HT1080 (cell line): ENCODE data around the gene PAFAH2. TPM values are rescaled to one million over a fixed set of nuclear protein-coding genes. Genes with fewer than 3 reads are reported as not detected.
"Not testable (repeated sequence)": the region's sequence is repeated elsewhere in the genome, so short reads cannot be mapped to it uniquely, and the experiment has no call there.

Experiments used
- DNase-seq: peaks from one replicate; pipeline ENCODE4 v3.0.0-alpha.2; 2015; ENCODE audit warnings: low read depth
- total RNA-seq: library from RNA; depleted of rRNA; stranded (reverse); fragments of >200 nt; shearing (Covaris generic); gene quantifications from 2 replicates; pipeline ENCODE4 v1.2.3, GENCODE V29; 2014

PAFAH2 gene
- total RNA-seq, 1 experiment from 2014 or later, result 5.4 TPM

- no peak for DNase-seq
Observed at GRCh38 chr1:25987951-25988350, 9.9 kb downstream of the PAFAH2 start.

DNA sequence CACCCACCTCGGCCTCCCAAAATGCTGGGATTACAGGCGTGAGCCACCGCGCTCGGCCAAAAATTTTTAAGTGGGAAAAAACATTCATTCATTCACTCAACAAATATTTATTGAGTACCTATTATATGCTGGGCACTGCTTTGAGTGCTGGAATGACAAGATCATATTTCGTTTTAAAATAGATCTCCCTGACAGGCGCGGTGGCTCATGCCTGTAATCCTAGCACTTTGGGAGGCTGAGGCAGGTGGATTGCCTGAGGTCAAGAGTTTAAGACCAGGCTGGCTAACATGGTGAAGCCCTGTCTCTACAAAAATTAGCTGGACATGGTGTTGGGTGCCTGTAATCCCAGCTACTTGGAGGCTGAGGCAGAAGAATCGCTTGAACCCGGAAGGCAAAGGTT, 11.1 kb downstream of the PAFAH2 start:
- not testable (repeated sequence) for DNase-seq

- DNase-seq, result no peak
Observed at GRCh38 chr1:25985670-25986069, 12.2 kb downstream of the PAFAH2 start.

GRCh38 chr1:25985171-25985570, 12.7 kb downstream of the PAFAH2 start:
- DNase-seq, result no peak

DNA sequence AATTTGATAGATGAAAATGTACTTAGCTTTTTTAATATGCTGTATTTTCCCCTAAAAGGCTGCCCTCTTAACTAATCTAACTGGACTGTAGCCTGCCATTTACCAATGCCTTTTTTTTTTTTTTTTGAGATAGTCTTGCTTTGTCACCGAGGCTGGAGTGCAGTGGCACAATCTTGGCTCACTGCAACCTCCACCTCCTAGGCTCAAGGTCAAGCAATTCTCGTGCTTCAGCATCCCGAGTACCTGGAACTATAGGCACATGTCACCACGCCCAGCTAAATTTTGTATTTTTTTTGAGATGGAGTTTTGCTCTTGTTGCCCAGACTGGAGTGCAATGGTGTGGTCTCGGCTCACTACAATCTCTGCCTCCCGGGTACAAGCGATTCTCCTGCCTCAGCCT, 18.7 kb downstream of the PAFAH2 start:
- no peak for DNase-seq

DNA sequence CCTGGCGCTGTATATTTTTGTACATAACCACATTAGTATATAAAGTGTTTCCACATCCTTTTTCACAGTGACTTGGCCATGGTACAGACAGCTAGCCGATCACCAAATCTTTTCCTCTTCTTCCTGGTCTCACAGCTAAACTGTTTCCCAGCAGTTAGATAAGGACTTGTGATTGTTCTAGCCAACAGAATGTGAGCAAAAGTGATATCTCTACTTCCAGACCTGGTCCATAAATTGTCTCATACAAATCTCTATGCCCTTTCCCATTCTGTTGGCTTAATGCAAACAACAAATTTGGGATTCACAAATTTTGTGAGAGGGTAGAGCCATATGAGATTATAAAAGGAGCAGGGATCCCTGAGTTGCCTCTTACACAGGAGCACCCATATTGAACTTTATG, 19.5 kb downstream of the PAFAH2 start:
- no peak for DNase-seq

GRCh38 chr1:25977801-25978200, 20.1 kb downstream of the PAFAH2 start:
- no peak for DNase-seq

DNA sequence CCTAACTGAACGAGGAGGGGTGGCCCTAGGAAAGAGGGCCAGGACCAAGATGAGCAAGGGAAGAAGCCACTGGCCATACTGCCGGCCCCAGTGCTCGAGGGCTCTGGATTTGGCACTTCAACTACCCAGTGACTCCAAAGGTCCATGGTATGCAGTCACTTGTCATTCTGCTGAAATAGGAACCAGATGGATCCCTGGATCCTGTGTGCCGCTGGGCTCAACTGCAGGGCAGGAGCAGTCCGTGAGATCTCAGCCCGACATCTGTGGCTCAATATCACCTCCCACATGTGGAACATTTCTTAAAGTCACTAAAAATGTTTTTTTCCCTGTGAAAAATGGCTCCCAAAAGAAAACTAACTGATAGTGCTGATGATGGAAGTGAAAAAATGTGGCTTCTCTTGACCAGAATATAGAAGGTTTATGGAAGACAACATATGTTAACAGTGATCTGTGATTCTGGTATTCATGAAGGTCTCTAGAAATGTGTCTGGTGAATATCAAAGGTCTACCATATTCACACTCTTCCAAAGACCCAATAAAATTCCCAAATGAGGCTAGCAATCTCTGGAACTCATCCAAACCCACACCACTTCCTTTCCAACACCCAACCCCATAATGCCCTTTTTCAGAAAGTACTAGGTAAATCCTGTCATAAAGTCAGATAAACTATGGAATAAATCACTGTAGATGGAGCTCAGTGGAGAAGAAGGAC, 24.1 kb downstream of the PAFAH2 start:
- DNase-seq, result peak; percentile 44

- no peak for DNase-seq
Observed at GRCh38 chr1:25971811-25972180, 26.1 kb downstream of the PAFAH2 start.

- DNase-seq, result no peak
Observed at GRCh38 chr1:25971066-25971810, 26.6 kb downstream of the PAFAH2 start.

DNA sequence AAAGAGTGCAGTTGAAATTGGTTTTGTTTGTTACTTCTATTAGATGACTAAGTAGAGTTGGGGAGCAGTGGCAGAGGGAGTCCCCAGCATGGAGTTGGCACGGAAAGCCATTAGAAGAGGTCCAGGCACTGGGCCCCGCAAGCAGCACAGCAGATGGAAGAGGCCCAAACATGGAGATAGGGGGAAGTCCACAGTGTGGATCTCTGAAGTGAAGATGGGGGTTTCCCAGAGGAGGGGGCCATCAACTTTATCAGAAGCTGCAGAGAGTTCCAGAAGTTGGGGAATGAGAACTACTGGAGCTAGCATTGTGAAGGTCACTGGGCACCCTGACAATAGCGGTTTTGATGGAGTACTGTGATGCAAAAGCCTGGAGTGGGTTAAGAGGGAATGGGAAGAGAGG, 30.6 kb downstream of the PAFAH2 start:
- DNase-seq, result no peak

- no peak for DNase-seq
Observed at GRCh38 chr1:25959611-25960010, 38.3 kb downstream of the PAFAH2 start.

DNA sequence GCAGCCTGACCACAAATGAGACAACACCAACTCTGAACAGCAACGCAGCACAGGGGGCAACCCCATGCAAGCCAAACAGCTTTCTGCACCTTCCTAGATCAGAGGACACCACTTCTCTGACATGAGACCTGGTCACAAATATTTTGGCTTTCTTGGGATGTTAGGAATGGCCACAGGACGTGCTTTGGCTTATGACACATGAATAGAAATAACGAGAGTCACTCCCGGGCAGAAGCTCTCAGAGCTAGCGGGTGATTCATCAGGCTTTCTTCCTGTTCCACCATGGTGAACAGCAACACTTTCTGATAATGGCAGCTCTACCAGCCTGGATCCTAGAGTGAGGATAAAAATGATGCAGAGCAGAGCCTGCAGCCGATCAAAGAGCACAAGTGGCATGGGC, 39.4 kb downstream of the PAFAH2 start:
- peak; percentile 89 for DNase-seq

DNA sequence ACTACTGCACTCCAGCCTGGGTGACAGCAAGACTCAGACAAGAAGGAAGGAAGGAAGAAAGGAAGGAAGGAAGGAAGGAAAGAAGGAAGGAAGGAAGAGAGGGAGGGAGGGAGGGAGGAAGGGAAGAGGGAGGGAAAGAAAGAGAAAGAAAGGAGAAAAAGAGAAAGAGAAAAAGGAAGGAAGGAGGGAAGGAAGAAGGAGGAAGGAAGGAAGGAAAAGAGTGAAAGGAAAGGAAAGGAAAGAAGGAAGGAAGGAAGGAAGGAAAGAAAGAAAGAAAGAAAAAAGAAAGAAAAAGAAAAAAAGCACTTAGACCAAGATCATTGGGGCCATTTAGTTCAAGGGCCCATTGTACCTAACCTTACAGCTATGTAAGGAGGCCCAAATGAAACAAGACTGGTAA, 42.3 kb downstream of the PAFAH2 start:
- DNase-seq, result no peak

DNA sequence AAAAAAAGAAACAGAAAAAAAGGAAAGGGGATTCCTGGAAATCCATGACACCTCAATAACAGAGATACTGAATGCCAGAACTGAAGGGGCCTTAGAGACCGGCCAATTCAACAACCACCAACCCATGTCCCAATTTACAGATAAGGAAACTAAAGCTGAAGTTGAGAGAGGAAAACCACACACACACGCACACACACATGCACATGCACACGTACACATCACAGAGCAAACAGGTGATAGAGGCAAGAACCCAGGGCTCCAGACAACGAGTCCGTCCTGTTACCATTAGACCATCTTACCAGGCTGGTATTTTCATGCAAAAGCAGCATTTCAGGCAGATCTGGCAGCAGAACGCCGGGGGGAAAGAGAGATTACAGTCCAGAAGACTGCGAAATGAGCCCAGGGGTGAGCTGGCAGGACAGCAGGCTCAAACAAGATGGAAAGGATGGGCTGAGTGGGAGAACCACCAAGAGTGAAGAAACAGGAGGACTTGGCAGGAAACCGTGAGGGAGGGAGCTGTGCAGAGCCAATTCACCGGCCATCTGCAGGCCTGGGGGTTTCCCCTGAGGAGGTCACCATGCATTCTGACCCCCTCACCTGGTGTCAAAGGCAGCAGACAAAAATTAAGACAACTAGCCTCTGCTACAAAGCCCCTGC, 43.5 kb downstream of the PAFAH2 start:
- no peak for DNase-seq

DNA sequence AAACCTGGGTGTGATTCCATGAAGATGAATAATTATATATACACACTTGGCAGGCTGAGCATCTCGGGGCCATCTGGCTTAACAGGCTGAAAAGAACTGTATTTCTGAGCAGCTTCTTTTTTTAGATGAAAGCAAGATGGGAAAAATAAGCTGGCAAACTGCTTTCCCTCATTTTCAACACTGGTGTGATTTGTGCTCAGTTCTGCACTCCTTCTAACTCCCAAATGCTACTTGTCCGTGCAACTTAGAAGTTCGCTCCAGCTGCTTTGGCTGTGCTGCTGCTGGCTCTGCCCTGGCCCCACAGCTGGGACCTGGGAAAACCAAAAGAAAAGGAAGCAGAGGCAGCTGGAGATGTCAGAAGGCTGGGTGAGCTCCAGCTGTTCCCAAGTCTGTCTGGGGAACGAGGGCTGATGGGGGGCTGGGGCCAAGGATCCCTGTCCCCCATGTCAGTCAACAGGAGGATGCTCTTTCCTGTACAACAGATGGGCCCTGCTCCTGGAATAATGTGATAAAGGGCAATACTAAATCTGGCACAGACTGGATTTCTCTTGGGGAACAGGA, 44.9 kb downstream of the PAFAH2 start:
- DNase-seq, result no peak

- DNase-seq, result no peak
Observed at GRCh38 chr1:25948641-25949040, 49.2 kb downstream of the PAFAH2 start.

DNA sequence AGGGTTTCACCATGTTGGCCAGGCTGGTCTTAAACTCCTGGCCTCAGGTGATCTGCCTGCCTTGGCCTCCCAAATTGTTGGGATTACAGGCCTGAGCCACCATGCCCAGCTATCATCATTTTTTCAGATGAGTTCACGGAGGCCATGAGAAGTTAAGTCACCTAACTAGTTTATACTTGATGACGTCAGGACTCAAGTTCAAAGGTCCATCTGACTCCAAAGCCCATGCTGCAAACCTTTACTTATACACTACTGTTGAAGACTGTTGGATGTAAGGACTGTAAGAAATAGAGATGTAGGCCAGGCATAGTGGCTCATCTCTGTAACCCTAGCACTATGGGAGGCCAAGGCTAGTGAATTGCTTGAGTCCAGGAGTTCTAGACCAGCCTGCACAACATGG, 50.8 kb downstream of the PAFAH2 start:
- no peak for DNase-seq

GRCh38 chr1:25945761-25946160, 52.1 kb downstream of the PAFAH2 start:
- peak; percentile 31 for DNase-seq

DNA sequence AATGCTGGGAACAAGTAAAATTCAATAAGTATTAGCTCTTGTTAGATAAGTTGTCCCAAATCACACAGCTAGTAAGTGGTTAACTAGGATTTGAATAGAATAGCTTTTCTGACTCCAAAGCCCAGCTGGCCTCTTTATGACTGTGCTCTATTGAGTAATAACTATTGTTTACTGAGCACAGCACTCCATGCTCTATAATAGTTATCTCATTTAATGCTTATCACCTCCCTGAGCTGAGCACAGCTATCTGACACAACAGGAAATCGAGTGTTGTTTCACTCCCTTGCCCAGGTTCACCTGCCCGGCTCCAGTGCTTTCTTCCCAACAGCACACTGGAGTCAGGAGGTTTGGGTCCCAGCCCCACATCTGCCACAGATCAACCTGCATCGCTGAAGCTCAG, 52.9 kb downstream of the PAFAH2 start:
- DNase-seq, result no peak

DNA sequence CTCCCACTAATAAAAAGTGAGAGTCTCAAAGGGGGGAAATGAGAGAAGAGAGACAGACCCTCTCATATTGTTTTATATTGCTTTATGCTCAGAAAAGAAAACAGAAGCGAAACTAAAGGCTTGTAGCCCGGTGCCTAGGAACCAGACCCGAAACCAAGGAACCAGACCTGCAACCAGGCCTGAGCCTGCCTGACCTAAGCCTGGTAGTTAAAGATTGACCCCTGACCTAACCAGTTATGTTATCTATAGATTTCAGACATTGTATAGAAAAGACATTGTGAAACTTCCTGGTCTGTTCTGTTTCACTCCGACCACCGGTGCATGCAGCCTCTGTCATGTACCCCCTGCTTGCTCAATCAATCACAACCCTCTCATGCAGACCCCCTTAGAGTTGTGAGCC, 54.4 kb downstream of the PAFAH2 start:
- not testable (repeated sequence) for DNase-seq

DNA sequence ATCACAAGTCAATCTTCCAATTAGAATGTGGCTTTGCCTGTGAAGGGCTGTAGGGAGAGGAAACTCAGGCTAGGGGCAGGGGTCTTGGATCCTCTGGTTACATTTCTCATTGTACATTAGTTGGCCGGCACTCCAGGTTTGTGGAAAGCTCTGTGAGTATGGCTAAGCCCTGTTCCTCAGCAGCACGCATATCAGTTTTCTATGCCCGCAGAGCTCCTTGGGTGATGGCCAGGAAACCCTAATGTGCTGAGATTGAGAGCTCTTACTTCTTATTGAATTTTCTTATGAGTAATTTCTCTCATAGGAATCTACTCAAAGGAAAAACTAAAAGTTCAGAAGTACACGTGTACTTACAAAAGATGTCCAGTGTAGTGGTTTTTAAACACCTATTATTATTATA, 60.9 kb downstream of the PAFAH2 start:
- no peak for DNase-seq
